Measurements from ENCODE around the gene TRDN.
"Not testable (repeated sequence)": the region's sequence is repeated elsewhere in the genome, so short reads cannot be mapped to it uniquely, and the experiment has no call there.

Gene TRDN

GRCh38 chr6:123565529-123565928 is 71.2 kb downstream of the TRDN start:
- intact Hi-C loops (cut with DNase I), result no loop called here
- no peak for DNase-seq

GRCh38 chr6:123564361-123564760 is 72.4 kb downstream of the TRDN start:
- intact Hi-C loops (cut with DNase I), result no loop called here
- no peak for DNase-seq

GRCh38 chr6:123562677-123563076 is 74.1 kb downstream of the TRDN start:
- intact Hi-C loops (cut with DNase I), result no loop called here
- DNase-seq, result no peak

- no peak for DNase-seq
- intact Hi-C loops (cut with DNase I), result no loop called here
Observed at GRCh38 chr6:123562264-123562663, 74.5 kb downstream of the TRDN start.

GRCh38 chr6:123559816-123560215 is 76.9 kb downstream of the TRDN start:
- intact Hi-C loops (cut with DNase I); DNase-seq: not testable (repeated sequence)

GRCh38 chr6:123557474-123557873 is 79.3 kb downstream of the TRDN start:
- intact Hi-C loops (cut with DNase I), result not testable (repeated sequence)
- peak in 1 of 10 donors; percentile 50 for DNase-seq

GRCh38 chr6:123551939-123552707 is 84.6 kb downstream of the TRDN start:
- intact Hi-C loops (cut with DNase I), result no loop called here
- no peak for DNase-seq

GRCh38 chr6:123550052-123550617 is 86.6 kb downstream of the TRDN start:
- no peak for DNase-seq
- intact Hi-C loops (cut with DNase I), result no loop called here

GRCh38 chr6:123549476-123549875 is 87.3 kb downstream of the TRDN start:
- intact Hi-C loops (cut with DNase I), result no loop called here

GRCh38 chr6:123547216-123547978 is 89.4 kb downstream of the TRDN start:
- intact Hi-C loops (cut with DNase I), result no loop called here
- no peak for DNase-seq

More at GRCh38 chr6:123549476-123549875, 87.3 kb downstream of the TRDN start:
- DNase-seq, result no peak

- intact Hi-C loops (cut with DNase I), result no loop called here
- DNase-seq, result no peak
Observed at GRCh38 chr6:123546537-123546936, 90.2 kb downstream of the TRDN start.

GRCh38 chr6:123541462-123541861 is 95.3 kb downstream of the TRDN start:
- intact Hi-C loops (cut with DNase I), result no loop called here
- no peak for DNase-seq

GRCh38 chr6:123533862-123534648 is 102.7 kb downstream of the TRDN start:
- DNase-seq, result no peak
- intact Hi-C loops (cut with DNase I), result no loop called here

- intact Hi-C loops (cut with DNase I), result no loop called here
- no peak for DNase-seq
Observed at GRCh38 chr6:123529843-123530242, 106.9 kb downstream of the TRDN start.

GRCh38 chr6:123529058-123529457 is 107.7 kb downstream of the TRDN start:
- DNase-seq, result no peak
- intact Hi-C loops (cut with DNase I), result no loop called here

- intact Hi-C loops (cut with DNase I), result no loop called here
- no peak for DNase-seq
Observed at GRCh38 chr6:123527406-123527805, 109.3 kb downstream of the TRDN start.

- intact Hi-C loops (cut with DNase I), result no loop called here
- no peak for DNase-seq
Observed at GRCh38 chr6:123526128-123526527, 110.6 kb downstream of the TRDN start.

GRCh38 chr6:123524781-123525180 is 112.0 kb downstream of the TRDN start:
- intact Hi-C loops (cut with DNase I), result no loop called here
- no peak for DNase-seq

GRCh38 chr6:123520217-123520616 is 116.5 kb downstream of the TRDN start:
- intact Hi-C loops (cut with DNase I), result no loop called here

GRCh38 chr6:123519189-123519505 is 117.6 kb downstream of the TRDN start:
- peak; percentile 5 to 80 (median 39) for DNase-seq
- intact Hi-C loops (cut with DNase I), result no loop called here

More at GRCh38 chr6:123520217-123520616, 116.5 kb downstream of the TRDN start:
- DNase-seq, result no peak
